GM12892 (cell line): ENCODE measurements around the gene VSIG10L2.
A peak's percentile ranks its signal among the peaks of the same experiment; 100 is the strongest.

ENCODE experiments used
- DNase-seq: peaks from one replicate; pipeline ENCODE4 v3.0.0; 2011; ENCODE audit not compliant: insufficient read length
- FAIRE-seq: peaks from 2 replicates; lab custom pipeline; 2011; peaks lifted over from hg19 to GRCh38; lab: Jason Lieb, UNC
- POLR2A ChIP-seq: IDR thresholded peaks from 2 replicates; pipeline ENCODE4 v1.6.1; 2011; ENCODE audit warnings: low read depth, low read length, control low read depth
- POLR2AphosphoS5 ChIP-seq: IDR thresholded peaks from 2 replicates; pipeline ENCODE4 v1.6.1; 2011; ENCODE audit warnings: low read depth, low read length, control low read depth
- TAF1 ChIP-seq: IDR thresholded peaks from 2 replicates; pipeline ENCODE4 v1.6.1; 2011; ENCODE audit warnings: low read depth, mild to moderate bottlenecking, control low read depth, low read length, borderline replicate concordance

Gene VSIG10L2

GRCh38 chr11:125942771-125943428 is 2.9 kb upstream of the VSIG10L2 start:
- TF ChIP-seq TAF1 (no peak), POLR2A (no peak), POLR2AphosphoS5 (no peak)
- FAIRE-seq (no peak), DNase-seq (no peak)

- peak; percentile 27 for FAIRE-seq
- no peak for TF ChIP-seq TAF1
- no peak for TF ChIP-seq POLR2A
- DNase-seq, result no peak
Measured at GRCh38 chr11:125943661-125944349, 2.0 kb upstream of the VSIG10L2 start.

- no peak for DNase-seq
- no peak for FAIRE-seq
- TF ChIP-seq POLR2AphosphoS5 (no peak), POLR2A (no peak), TAF1 (no peak)
Measured at GRCh38 chr11:125944350-125945010, 1.4 kb upstream of the VSIG10L2 start.

GRCh38 chr11:125945011-125945796 is 640 bp upstream of the VSIG10L2 start:
- FAIRE-seq, result no peak

GRCh38 chr11:125946712-125947418 is 1.0 kb downstream of the VSIG10L2 start:
- FAIRE-seq (no peak), DNase-seq (no peak)
- no peak for TF ChIP-seq POLR2AphosphoS5
- no peak for TF ChIP-seq TAF1
- TF ChIP-seq POLR2A, result no peak

More at GRCh38 chr11:125945011-125945796, 640 bp upstream of the VSIG10L2 start:
- no peak for TF ChIP-seq TAF1
- TF ChIP-seq POLR2AphosphoS5, result no peak
- no peak for TF ChIP-seq POLR2A
- no peak for DNase-seq

GRCh38 chr11:125947419-125948277 is 1.8 kb downstream of the VSIG10L2 start:
- FAIRE-seq, result no peak
- TF ChIP-seq POLR2AphosphoS5 (no peak), TAF1 (no peak)
- no peak for DNase-seq

- FAIRE-seq (no peak), DNase-seq (no peak)
- TF ChIP-seq TAF1 (no peak), POLR2A (no peak), POLR2AphosphoS5 (no peak)
Measured at GRCh38 chr11:125948278-125949051, 2.6 kb downstream of the VSIG10L2 start.

DNA sequence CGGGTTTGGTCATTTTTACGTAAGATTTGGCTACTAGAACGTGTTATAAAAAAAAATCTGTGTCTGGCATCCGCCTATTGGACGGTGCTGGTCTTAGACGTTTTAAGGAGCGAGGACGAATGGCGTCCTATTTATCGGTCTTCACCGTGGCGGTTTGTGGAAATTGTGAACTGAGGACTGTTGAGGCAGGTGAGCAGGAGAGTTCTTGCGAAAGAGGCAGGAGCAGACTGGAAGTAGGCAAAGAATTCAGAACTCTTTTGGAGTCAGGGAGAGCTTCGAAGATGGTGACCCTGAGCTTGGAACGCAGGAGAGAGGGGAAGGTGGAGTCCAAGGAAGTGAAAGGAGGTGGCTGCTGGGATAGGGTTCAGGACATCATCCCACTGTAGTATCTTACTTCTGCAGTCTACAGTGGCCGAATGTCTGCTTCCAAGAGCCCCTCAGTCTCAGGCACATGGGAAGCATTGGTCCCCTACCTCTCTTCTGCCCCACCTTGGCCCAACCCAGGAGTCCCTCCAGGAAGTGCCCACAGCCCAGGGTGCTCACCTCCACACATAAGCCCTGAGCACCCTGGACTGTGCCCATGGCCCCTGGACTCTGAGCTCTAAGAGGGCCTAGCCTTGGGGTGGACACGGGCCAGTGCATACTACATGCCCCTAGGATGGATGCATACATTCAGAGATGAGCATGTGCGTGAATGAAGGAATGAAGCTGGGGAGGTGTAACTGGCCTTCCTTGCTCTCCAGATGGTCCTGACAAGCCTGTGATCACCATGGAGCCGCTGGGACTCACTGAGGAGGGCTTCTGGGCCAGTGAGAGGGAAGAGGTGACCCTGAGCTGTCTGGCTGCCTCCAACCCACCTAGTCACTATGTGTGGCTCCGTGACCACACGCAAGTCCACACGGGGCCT is 3.7 kb downstream of the VSIG10L2 start:
- TF ChIP-seq TAF1 (no peak), POLR2AphosphoS5 (no peak), POLR2A (no peak)
- DNase-seq (no peak), FAIRE-seq (no peak)

DNA sequence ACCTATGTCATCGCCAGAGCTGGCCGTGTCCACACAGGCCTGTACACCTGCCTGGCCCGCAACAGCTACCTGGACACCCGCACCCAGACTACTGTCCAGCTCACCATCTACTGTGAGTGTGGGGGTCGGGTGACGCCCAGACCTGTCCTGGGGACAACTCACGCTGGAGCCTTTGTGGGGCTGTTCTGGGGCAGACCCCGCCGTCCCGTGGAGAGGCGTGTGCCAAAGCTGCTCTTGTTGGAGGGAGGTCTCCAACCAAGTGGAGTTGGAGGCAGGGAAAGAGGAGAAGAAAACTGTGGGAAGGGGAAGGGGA is 4.3 kb downstream of the VSIG10L2 start:
- TF ChIP-seq TAF1 (no peak), POLR2AphosphoS5 (no peak), POLR2A (no peak)
- DNase-seq (no peak), FAIRE-seq (no peak)
